ENCODE results near the gene GSG1L. TPM values are rescaled to one million over a fixed set of nuclear protein-coding genes. Genes with fewer than 3 reads are reported as not detected.

Gene GSG1L
- total RNA-seq, 1 experiment from 2014 or later: not detected

- Histone ChIP-seq H3K4me2 (no peak overlapping the region), H3K79me2 (ENCODE audit: low read depth) (no peaks in the 10 kb centered on the region), H3K36me3 (ENCODE audit: low read depth) (no peaks in the 10 kb centered on the region), H3K4me1 (replicated peaks; ENCODE audit: insufficient read depth) (no peaks in the 10 kb centered on the region), H3K4me3 (no peak overlapping the region), H3F3A (ENCODE audit: insufficient read depth, low read depth) (no peaks in the 10 kb centered on the region), H2AFZ (no peak overlapping the region), H3K27me3 (ENCODE audit: insufficient read depth, low read depth) (no peaks in the 10 kb centered on the region), H3K27ac (no peak overlapping the region), H3K9me3 (ENCODE audit: insufficient read depth, low read depth) (no peaks in the 10 kb centered on the region), H3K9me2 (ENCODE audit: insufficient read depth) (no peaks in the 10 kb centered on the region), H4K20me1 (ENCODE audit: insufficient read depth) (no peaks in the 10 kb centered on the region; the same call in 1 of the 2 replicates)
- DNase-seq: no peak
- CTCF ChIA-PET: no interaction called here
- no TSS peak for BruUV-seq (replicated peaks)
- intact Hi-C loops (cut with micrococcal nuclease; ENCODE audit: unreplicated experiment): no loop called here
- TF ChIP-seq CTCF (conservative IDR thresholded peaks at IDR 0.05) (no peak), EZH2 (IDR thresholded peaks at IDR 0.05; ENCODE audit: low read depth) (no peak)
- POLR2A ChIA-PET (ENCODE audit: unreplicated experiment): no interaction called here
These were observed 285.2 kb downstream of the GSG1L start for GRCh38 chr16:27778171-27778925.

GRCh38 chr16:27777527-27777926 is 286.0 kb downstream of the GSG1L start:
- H3K36me3 ChIP-seq (ENCODE audit: low read depth): no peaks in the 10 kb centered on the region
- no peak overlapping the region for H2AFZ ChIP-seq
- ChIA-PET CTCF (no interaction called here), POLR2A (ENCODE audit: unreplicated experiment) (no interaction called here)
- H3K4me3 ChIP-seq: no peak overlapping the region
- no peak for DNase-seq
- no peaks in the 10 kb centered on the region for H3K27me3 ChIP-seq (ENCODE audit: insufficient read depth, low read depth)
- no peaks in the 10 kb centered on the region for H3K9me2 ChIP-seq (ENCODE audit: insufficient read depth)
- TF ChIP-seq CTCF (conservative IDR thresholded peaks at IDR 0.05) (no peak), EZH2 (IDR thresholded peaks at IDR 0.05; ENCODE audit: low read depth) (no peak)
- H3F3A ChIP-seq (ENCODE audit: insufficient read depth, low read depth): peaks cover 2% of the 10 kb centered on the region; the same call in 1 of the 2 replicates
- H3K4me1 ChIP-seq (replicated peaks; ENCODE audit: insufficient read depth): no peaks in the 10 kb centered on the region
- no peaks in the 10 kb centered on the region for H3K79me2 ChIP-seq (ENCODE audit: low read depth)
- no peaks in the 10 kb centered on the region for H3K9me3 ChIP-seq (ENCODE audit: insufficient read depth, low read depth)
- H4K20me1 ChIP-seq (ENCODE audit: insufficient read depth): no peaks in the 10 kb centered on the region; the same call in 1 of the 2 replicates
- BruUV-seq (replicated peaks): no TSS peak
- intact Hi-C loops (cut with micrococcal nuclease; ENCODE audit: unreplicated experiment): no loop called here
- no peak overlapping the region for H3K27ac ChIP-seq
- H3K4me2 ChIP-seq: no peak overlapping the region

GRCh38 chr16:27776556-27777225 is 286.8 kb downstream of the GSG1L start:
- Histone ChIP-seq H3K4me1 (replicated peaks; ENCODE audit: insufficient read depth) (no peaks in the 10 kb centered on the region), H3K9me3 (ENCODE audit: insufficient read depth, low read depth) (no peaks in the 10 kb centered on the region), H3K79me2 (ENCODE audit: low read depth) (no peaks in the 10 kb centered on the region), H3K9me2 (ENCODE audit: insufficient read depth) (no peaks in the 10 kb centered on the region), H4K20me1 (ENCODE audit: insufficient read depth) (no peaks in the 10 kb centered on the region; the same call in 1 of the 2 replicates), H3F3A (ENCODE audit: insufficient read depth, low read depth) (peaks cover 9% of the 10 kb centered on the region; the same call in 1 of the 2 replicates), H3K4me3 (no peak overlapping the region), H3K27me3 (ENCODE audit: insufficient read depth, low read depth) (no peaks in the 10 kb centered on the region), H2AFZ (no peak overlapping the region), H3K27ac (no peak overlapping the region), H3K4me2 (no peak overlapping the region), H3K36me3 (ENCODE audit: low read depth) (no peaks in the 10 kb centered on the region)
- DNase-seq: no peak
- intact Hi-C loops (cut with micrococcal nuclease; ENCODE audit: unreplicated experiment): no loop called here
- TF ChIP-seq CTCF (conservative IDR thresholded peaks at IDR 0.05): no peak
- TF ChIP-seq EZH2 (IDR thresholded peaks at IDR 0.05; ENCODE audit: low read depth): no peak
- ChIA-PET POLR2A (ENCODE audit: unreplicated experiment) (no interaction called here), CTCF (no interaction called here)
- no TSS peak for BruUV-seq (replicated peaks)

All from PC-9 (cell line).